ENCODE data around the gene ZC3H18. TPM values are rescaled to one million over a fixed set of nuclear protein-coding genes. Genes with fewer than 3 reads are reported as not detected.

ZC3H18 gene
- total and polyA plus RNA-seq, 10 of the 15 experiments (the other 5 are each of a cell fraction or from before 2014, with no cell fraction given) = 1.0 to 58.3 (median 22.4) TPM

DNA sequence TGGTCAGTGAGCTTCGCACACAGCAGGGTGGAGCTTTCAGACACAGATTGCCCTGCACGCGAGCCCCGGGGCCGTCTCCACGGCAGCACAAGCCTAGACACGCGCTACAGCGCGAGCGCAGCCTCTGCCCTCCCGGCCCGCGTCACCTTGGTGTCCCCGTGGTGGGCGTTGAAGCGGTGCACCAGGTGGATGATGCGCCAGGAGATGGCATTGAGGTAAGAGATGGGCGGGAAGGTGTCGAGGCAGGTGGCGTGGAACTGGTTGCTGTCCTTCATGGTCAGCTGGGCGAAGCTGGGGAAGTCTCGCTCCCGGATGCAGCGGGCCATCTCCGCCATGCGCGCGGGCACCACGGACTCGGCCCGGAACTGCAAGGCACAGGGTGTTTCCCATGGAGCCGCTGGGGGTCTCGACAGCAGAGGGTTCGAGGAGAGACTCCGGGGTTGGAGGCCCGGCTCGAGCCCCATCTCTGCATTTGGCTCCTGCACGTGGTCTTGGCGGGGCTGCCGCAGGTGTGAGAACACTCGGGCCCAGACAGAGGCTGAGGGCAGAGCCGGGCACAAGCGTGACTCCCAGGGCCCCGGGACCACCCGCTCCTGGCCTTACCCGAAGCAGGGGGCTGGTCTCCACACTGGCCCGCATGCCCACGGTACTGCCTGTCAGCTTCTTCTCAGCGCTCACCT is 85.0 kb downstream of the ZC3H18 start:
- ChIA-PET POLR2A (no interaction called here), CTCF (no interaction called here), RAD21 (ENCODE audit: unreplicated experiment) (no interaction called here), SMC1A (ENCODE audit: uncharacterized antibody, unreplicated experiment) (no interaction called here)
- H3K4me1 ChIP-seq (ENCODE audit: control insufficient read depth, insufficient read depth, low read length) = peaks cover 11% of the 10 kb centered on the region
- peaks cover 6 to 19% of the 10 kb centered on the region in 2 experiments for H3K36me3 ChIP-seq (ENCODE audit: control insufficient read depth in 2 of 2, insufficient read depth in 2 of 2, low read length in 1 of 2)
- H3K79me2 ChIP-seq (ENCODE audit: control insufficient read depth, insufficient read depth, low read length) = peaks cover 26% of the 10 kb centered on the region
- H3K4me2 ChIP-seq (ENCODE audit: control insufficient read depth, insufficient read depth) = no peak overlapping the region
- FAIRE-seq (no peak), DNase-seq (ENCODE audit: low read depth, low spot score) (no peak), ATAC-seq (no peak)
- H3K9me3 ChIP-seq (replicated peaks; ENCODE audit: control insufficient read depth, insufficient read depth, low read length) = no peaks in the 10 kb centered on the region
- no TSS peak for BruUV-seq (replicated peaks)
- no peak overlapping the region for H3K9ac ChIP-seq (ENCODE audit: control insufficient read depth, insufficient read depth, low read length)
- H3K27me3 ChIP-seq (replicated peaks in 1 of 2; ENCODE audit: control insufficient read depth in 2 of 2, insufficient read depth in 2 of 2, low read length in 1 of 2) = no peaks in the 10 kb centered on the region
- 95% methylated on average over 50 of the region's 50 CpGs for WGBS (ENCODE audit: insufficient coverage, insufficient replicate concordance, low lambda C conversion rate, missing lambda C conversion rate)
- H3K27ac ChIP-seq (ENCODE audit: control insufficient read depth, insufficient read depth) = no peak overlapping the region
- intact Hi-C loops (cut with micrococcal nuclease; ENCODE audit: unreplicated experiment) = no loop called here
- H3K4me3 ChIP-seq = no peak overlapping the region
- no peak overlapping the region for H2AFZ ChIP-seq (ENCODE audit: control insufficient read depth, low read depth, low read length)
- no peak for TF ChIP-seq NFYA (IDR thresholded peaks at IDR 0.05; ENCODE audit: borderline replicate concordance, low read depth, low read length)
- TF ChIP-seq ZNF207 (IDR thresholded peaks at IDR 0.05; ENCODE audit: borderline replicate concordance) = no peak
- no peak for TF ChIP-seq ZBED1 (IDR thresholded peaks at IDR 0.05; ENCODE audit: borderline replicate concordance)
- no peak for TF ChIP-seq GABPA (IDR thresholded peaks at IDR 0.05; ENCODE audit: low read depth)
- no peak for TF ChIP-seq CBX5 (IDR thresholded peaks at IDR 0.05; ENCODE audit: low read depth)
- TF ChIP-seq CHD1 (IDR thresholded peaks at IDR 0.05; ENCODE audit: low read depth, low read length) = no peak
- TF ChIP-seq EED (IDR thresholded peaks at IDR 0.05; ENCODE audit: low read depth) = no peak
- no peak for TF ChIP-seq SIN3A (IDR thresholded peaks at IDR 0.05; ENCODE audit: low read depth, low read length)
- no peak for TF ChIP-seq MEF2B (IDR thresholded peaks at IDR 0.05; ENCODE audit: partially characterized antibody, poor library complexity, severe bottlenecking)
- no peak for TF ChIP-seq ZZZ3 (IDR thresholded peaks at IDR 0.05; ENCODE audit: control insufficient read depth, insufficient read length, low read depth)
- TF ChIP-seq NR2F1 (conservative IDR thresholded peaks at IDR 0.05) = no peak
- TF ChIP-seq HDAC2 (IDR thresholded peaks at IDR 0.05) = no peak
- no peak for TF ChIP-seq CREB1 (IDR thresholded peaks at IDR 0.05; ENCODE audit: low read depth)
- no peak for TF ChIP-seq ATF7 (IDR thresholded peaks at IDR 0.05; ENCODE audit: low read depth)
- no peak for TF ChIP-seq TBL1XR1 (IDR thresholded peaks at IDR 0.05; ENCODE audit: low read depth, low read length)
- TF ChIP-seq TCF7 (IDR thresholded peaks at IDR 0.05; ENCODE audit: borderline replicate concordance) = no peak
- H4K20me1 ChIP-seq (ENCODE audit: control insufficient read depth, insufficient read depth) = no peaks in the 10 kb centered on the region
- in situ Hi-C loops (cut with MboI) = no loop called here

All from GM12878 (cell line).